DMS79 treated with DMSO at 0.1 percent for 48 hours (cell line): ENCODE data around the gene PTER.

Experiments
- DNase-seq: peaks from one replicate; lab custom pipeline; 2025; lab: John Stamatoyannopoulos, UW

The PTER gene

DNA sequence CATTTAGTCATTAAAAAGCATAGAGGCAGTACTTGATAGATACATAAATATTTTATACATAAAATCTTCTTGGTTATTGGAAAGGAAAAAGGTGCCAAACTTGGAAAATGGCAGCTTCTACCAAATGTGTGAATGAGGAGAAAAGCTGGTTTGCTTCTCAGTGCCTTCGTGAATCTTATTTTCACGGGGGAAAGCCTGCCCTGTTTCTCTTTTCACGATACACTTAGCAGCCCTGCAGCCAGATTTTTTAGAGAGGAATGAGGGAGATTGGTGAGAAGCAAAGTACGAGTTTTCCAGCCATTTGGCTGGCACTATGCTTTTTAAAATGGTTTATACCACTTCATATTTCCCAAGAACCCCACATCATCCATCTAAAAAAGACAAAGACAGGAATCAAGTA lies 107.8 kb downstream of the PTER start:
- DNase-seq: no peak

DNA sequence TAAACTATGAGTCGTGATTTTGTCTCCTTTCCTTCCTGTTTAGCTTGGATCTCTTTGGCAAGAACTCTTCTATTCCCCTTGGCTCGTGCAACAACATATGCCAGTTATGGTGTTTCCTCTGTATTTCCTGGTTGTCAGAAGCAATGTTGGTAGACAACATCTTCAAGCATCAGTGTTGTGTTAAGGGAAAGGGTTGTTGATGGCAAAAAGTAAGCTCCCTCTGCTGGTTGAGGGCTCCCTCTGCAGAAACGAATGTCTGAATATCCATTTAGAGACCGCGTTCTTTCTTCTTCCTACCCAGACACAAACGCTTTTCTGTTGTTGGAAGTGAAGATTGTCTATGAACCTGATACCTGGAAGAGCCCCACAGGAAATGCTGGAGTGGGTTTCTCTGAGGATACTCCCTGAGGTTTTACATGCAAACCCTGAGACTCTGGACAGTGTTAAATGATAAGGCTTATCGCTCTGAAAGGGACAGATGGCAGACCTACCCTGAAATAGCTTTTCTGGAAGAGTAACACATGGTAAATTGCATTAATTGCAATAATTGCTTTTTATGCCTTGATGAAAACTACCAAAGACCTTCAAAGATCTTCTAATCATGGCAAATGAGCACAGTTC lies 108.4 kb downstream of the PTER start:
- DNase-seq: no peak

DNA sequence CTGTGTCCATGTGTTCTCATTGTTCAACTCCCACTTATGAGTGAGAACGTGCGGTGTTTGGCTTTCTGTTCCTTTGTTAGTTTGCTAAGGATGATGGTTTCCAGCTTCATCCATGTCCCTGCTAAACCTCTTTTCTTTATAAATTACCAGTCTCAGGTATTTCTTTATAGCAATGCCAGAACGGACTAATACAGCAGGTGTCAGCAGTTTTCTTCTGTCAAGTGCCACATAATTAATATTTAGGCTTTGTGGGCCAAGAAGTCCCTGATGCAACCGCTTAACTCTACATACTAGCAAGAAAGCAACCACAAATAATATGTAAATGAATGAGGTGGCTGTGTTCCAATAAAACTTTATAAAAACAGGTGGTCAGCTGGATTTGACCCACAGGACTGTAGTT lies 111.2 kb downstream of the PTER start:
- no peak for DNase-seq

DNA sequence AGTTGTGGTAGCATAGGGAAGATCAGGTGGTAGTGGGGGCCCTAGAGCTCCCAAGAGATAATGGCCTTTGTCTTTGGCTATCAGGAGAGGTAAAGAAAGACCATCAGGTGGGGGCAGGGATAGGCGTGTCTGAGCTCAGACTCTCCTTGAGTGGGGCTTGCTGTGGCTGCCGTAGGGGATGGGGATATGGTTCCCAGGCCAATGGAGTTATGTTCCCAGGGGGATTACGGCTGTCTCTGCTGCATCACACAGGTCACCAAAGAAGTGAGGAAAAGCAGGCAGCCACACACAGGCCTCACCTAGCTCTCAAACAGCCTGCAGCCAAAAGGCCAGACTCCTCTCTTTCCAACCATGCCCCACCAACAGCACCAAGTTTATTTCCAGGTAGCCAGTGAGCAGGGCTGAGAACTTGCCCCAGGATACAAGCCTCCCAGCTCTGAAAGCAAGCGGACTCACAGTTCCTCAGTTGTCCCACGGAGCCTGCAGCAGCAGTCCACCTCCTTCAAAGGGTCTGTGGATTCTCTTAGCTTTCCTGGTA lies 122.5 kb downstream of the PTER start:
- DNase-seq: no peak

DNA sequence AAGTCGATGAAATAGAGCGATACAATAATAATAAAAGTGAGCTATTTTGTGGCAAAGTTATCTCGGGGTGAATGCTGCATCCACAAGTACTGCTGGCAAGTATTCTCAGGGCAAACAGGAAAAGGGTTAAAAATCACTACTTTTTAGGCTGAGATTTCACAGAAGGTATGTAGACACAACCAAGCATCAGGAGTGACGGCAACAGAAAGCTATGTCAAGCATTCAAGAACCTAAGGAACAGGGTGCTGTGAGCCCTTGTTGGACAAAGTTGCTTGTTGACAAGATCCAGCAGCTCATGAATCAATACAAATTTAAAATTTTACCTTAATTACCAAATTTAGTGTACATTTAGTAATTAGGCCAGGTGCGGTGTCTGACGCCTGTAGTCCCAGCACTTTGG lies 126.1 kb downstream of the PTER start:
- DNase-seq: no peak
